Dermis blood vessel endothelial cell (primary cell): Measurements from ENCODE around the gene SLC9A9. TPM values are rescaled to one million over a fixed set of nuclear protein-coding genes. Genes with fewer than 3 reads are reported as not detected.

Experiments used
- DNase-seq: peaks from one replicate; pipeline ENCODE4 v3.0.0; 2010
- total RNA-seq: library from RNA; depleted of rRNA; stranded (reverse); fragments of >200 nt; gene quantifications from 2 replicates; pipeline ENCODE4 v1.2.3, GENCODE V29; 2014

Gene SLC9A9
- total RNA-seq, 1 donor from 2014 or later = 3.2 TPM

- no peak for DNase-seq
Observed at GRCh38 chr3:143634991-143635390, 213.3 kb downstream of the SLC9A9 start.

- no peak for DNase-seq
Observed at GRCh38 chr3:143634427-143634826, 213.8 kb downstream of the SLC9A9 start.

DNA sequence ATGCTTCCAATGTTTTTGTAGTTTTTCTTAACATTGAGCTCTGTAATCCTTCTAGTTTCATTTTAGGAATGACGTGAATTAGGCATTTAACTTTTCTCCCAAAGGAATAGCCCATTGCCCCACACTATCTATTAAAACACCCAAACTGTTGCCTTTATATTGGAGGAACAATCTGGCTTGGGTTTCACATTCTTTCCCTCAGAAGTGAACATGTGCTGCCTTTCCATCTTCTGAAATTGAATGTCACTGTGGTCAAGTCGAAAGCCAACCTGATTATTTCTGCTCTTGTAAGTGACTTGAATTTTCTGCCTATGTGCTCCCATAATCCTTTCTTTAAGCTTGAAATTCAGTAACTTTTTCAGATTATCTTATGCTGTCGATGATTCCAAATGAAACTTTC is 214.5 kb downstream of the SLC9A9 start:
- no peak for DNase-seq

DNA sequence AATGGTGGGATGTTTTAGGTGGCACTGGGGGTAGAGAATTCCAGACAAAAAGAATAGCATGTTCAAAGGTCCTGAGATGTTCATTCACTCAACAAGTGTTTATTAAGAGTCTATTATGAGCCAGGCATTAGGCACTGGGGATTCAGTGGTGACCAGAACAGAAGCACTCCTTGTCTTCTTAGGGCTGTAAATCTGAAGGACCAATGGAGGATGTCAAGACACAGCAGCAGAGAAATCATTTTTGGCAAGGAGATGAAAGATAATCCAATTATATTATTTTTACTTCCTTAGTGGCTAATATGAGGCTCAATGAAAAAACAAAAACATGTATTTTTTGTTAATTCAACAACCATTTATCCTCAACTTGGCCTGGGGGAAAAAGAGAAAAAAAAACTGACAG is 218.5 kb downstream of the SLC9A9 start:
- no peak for DNase-seq

DNA sequence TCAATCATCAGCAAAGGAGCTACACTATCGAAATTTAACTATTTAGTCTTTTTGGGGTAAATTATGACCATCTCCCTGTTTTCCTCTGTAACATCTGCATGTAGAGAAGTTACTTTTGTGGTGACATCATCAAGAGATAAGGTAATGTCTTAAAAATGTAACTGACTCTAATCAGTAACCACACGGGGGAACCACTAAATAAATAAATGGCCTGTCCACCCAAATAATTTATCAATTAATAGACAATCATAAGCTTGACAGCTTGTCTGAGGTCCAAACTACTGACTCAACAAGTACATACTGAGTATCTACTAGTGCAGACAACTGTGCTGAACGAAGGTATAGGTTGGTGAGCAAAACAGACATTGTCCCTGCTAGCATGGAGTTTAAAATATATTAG is 219.3 kb downstream of the SLC9A9 start:
- DNase-seq = no peak

DNA sequence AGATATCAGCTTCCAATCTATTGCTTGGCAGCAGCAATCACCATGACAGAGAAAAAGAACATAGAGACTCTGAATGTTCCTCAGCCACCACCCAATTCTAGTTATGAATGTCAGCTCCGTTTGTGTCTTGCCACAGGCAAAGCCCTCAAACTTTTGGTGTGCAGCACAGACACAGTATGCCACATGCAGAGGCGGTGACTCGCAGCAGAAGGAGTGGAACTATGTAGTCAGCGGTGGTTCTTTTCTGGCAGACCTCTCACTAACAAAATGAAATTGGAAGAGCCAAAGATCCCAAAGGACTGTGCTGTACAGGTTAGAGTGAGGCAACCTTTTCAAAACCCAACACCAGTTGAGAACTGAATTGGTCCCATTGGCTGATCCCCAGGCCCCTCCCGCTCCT is 220.9 kb downstream of the SLC9A9 start:
- DNase-seq = no peak

DNA sequence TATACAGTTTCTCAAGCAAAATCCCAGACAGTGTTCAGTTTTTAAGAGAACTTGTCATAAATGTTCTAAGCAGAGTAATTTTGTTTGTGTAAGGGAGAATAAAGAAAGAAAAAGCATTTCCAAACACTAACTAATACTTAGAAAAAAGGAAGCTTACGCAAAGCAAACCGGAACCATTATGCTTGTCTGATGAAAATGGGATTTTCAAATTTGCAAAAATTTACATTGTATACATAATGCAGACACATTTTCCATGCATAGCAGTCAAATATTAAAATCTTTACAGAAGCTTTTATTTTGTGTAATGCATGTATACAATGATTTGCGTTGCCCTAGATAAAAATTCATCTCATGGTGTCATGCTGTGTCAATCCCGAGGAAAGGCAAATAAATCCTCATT is 229.0 kb downstream of the SLC9A9 start:
- no peak for DNase-seq

DNA sequence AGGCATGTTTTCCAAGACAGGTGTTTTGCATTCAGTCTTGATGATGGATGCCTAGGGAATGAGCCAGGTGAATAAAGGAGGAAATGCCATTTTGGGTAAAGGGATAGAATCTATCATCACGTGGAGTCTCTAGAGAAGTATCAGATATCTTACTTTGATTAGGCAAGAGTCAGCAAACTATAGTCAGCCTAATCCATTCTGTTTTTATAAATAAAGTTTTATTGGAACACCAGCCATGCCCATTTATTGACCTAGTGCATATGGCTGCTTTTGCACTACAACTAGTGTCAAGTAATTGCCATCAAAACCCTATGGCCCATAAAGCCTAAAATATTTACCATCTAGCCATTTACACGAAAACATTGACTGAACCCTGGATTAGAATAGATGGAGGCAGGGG is 231.2 kb downstream of the SLC9A9 start:
- no peak for DNase-seq

GRCh38 chr3:143613226-143613625 is 235.0 kb downstream of the SLC9A9 start:
- no peak for DNase-seq

GRCh38 chr3:143612541-143612940 is 235.7 kb downstream of the SLC9A9 start:
- no peak for DNase-seq

GRCh38 chr3:143608966-143609365 is 239.3 kb downstream of the SLC9A9 start:
- DNase-seq = no peak

- no peak for DNase-seq
Observed at GRCh38 chr3:143605233-143605950, 242.9 kb downstream of the SLC9A9 start.

GRCh38 chr3:143604402-143605185 is 243.7 kb downstream of the SLC9A9 start:
- no peak for DNase-seq

DNA sequence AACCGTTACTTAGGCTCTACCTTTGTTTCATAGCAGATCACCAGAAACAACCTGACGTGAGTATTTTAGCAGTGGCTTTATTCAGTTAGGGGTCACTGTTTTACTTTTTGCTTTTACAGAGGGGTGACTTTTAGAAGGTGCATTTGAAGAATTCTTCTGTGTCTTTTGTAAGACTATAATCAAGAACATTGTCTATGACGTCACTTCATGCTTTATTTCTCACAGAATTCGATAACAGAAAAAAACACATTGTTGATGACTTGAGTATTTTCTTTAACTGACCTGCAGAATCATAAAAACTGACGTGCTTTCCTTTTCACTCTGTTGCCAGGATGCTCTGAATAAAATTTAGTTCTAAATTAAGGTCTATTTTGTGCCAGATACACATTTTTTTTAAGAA is 244.5 kb downstream of the SLC9A9 start:
- DNase-seq = no peak

GRCh38 chr3:143601723-143602484 is 246.4 kb downstream of the SLC9A9 start:
- DNase-seq = peak; percentile 61

DNA sequence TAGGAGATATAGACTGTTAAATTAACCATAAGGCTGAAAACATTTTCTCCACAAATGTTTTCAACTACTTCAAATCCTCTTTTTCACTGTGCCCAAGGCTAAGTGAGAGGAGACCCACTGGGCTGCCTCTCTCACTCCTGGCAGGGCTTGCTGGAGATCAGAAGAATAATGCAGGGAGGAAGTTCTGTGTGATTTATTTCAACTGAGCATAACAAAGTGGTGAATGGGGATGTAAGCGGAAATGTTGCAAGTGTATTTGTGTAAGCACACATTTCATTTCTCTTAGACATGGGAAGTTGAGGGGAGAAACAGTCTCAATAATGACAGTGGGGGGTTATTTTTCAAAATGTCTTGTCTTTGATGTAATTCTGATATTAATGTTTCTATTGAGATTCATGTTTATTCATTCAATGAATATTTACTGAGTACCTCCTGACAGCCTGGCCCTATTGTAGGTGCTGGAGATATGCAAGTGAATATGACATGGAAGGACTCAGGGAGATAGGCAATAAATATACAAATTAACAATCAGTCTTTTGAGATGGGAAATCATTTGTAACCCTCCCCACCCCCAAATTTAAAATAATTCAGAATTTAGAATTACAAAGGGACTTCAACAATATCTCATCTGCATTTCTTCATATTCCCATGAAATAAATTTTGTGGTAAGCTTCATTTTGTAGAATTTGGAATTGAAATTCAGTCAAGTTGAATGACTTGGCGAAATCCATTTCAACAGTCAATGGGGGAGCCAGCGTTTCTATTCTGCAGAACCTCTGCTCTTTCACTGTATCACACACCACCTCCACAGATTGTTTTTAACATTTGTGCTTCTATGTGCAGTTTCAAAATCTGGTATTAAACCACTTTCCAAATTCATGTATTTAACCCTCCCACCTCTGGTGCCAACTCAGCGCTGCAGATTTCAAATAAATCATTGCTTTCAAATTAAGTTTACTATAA is 247.2 kb downstream of the SLC9A9 start:
- peak; percentile 41 for DNase-seq

- peak; percentile 19 for DNase-seq
Observed at GRCh38 chr3:143597774-143598652, 250.3 kb downstream of the SLC9A9 start.

DNA sequence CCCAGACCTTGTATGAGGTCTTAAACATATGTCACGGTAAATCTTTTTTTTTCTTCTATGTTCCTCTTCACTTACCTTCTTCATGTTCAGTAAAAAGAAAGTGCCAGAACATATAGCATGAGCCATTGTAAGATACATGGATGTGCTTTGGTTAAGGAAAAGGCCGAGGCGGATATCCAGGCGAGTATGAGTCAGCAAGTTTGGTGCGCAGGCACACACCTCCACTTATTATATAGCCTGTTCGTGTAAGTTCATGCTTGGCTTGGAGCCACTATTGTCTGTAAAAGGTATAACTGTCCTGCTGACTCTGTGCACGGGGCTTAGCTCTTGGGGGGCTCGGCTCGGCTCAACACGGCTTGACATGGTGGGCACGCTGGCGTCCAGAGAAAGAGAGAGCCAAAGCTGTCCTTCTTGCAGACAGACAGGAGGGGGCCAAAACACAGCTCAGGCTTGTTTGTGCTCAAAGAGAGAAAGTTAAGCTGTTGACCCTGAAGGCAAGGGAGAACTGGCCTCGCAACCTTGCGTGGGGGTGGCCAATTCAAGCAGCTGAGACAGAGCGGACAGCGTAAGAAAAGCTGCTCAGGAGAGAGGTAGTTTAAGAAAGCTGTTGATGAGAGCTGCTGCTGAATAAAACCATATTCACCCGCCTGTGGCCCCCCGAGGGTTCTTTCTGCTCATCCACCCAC is 251.2 kb downstream of the SLC9A9 start:
- no peak for DNase-seq

GRCh38 chr3:143595456-143596077 is 252.7 kb downstream of the SLC9A9 start:
- DNase-seq = no peak

GRCh38 chr3:143594206-143594605 is 254.1 kb downstream of the SLC9A9 start:
- no peak for DNase-seq
